Peyer's patch (tissue), 4 donors: ENCODE data around the gene AHSP.

Experiments
- POLR2A ChIP-seq, 2 donors: fragments of 450-650 bp; IDR thresholded peaks; one replicate each; pipeline ENCODE4 v1.5.1; 2017; ENCODE audit warnings: antibody characterized with exemption in 2 of 2, mild to moderate bottlenecking in 2 of 2, moderate library complexity in 2 of 2
- TF ChIP-seq, protein P1 (sequence below), 6 experiments: fragments of 450-650 bp in 4 of 6; fragments of 200-600 bp in 2 of 6; sonication (generic) in 1 of 6; IDR thresholded peaks; one replicate each; pipeline ENCODE4 v1.5.1; 2017 to 2019; ENCODE audit warnings: antibody characterized with exemption in 6 of 6, mild to moderate bottlenecking in 3 of 6, moderate library complexity in 1 of 6

- TF ChIP-seq, protein P1, sequence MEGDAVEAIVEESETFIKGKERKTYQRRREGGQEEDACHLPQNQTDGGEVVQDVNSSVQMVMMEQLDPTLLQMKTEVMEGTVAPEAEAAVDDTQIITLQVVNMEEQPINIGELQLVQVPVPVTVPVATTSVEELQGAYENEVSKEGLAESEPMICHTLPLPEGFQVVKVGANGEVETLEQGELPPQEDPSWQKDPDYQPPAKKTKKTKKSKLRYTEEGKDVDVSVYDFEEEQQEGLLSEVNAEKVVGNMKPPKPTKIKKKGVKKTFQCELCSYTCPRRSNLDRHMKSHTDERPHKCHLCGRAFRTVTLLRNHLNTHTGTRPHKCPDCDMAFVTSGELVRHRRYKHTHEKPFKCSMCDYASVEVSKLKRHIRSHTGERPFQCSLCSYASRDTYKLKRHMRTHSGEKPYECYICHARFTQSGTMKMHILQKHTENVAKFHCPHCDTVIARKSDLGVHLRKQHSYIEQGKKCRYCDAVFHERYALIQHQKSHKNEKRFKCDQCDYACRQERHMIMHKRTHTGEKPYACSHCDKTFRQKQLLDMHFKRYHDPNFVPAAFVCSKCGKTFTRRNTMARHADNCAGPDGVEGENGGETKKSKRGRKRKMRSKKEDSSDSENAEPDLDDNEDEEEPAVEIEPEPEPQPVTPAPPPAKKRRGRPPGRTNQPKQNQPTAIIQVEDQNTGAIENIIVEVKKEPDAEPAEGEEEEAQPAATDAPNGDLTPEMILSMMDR (IDR thresholded peaks at IDR 0.05): no peak
- no peak for TF ChIP-seq POLR2A (IDR thresholded peaks at IDR 0.05)
Observed at GRCh38 chr16:31479751-31480150, 47.9 kb upstream of the AHSP start.
